Measurements from ENCODE around the gene IGFL2. TPM values are rescaled to one million over a fixed set of nuclear protein-coding genes. Genes with fewer than 3 reads are reported as not detected.

IGFL2 gene
- total and polyA plus RNA-seq, 4 donors, result 0.08 TPM; not detected in 3

GRCh38 chr19:46124638-46125115, 23.4 kb upstream of the IGFL2 start, which contains the start of gene IGFL3:
Gene IGFL3 (minus strand): TSS chr19:46124688. CDS start chr19:46124649, 39 bp downstream.
- Histone ChIP-seq H3K9me3 (ENCODE audit: control insufficient read depth in 4 of 4, low read length in 3 of 4) (no peaks in the 10 kb centered on the region), H3K4me1 (ENCODE audit: control insufficient read depth in 4 of 4, insufficient read depth in 4 of 4, low read length in 3 of 4) (no peaks in the 10 kb centered on the region), H3K27ac (ENCODE audit: low read depth in 1 of 2, low read length in 2 of 2) (no peak within 1 kb of the TSS), H3K4me3 (ENCODE audit: low read depth in 1 of 3, low read length in 3 of 3) (no peak within 1 kb of the TSS), H3K27me3 (ENCODE audit: control insufficient read depth in 4 of 4, insufficient read depth in 4 of 4, low read length in 3 of 4) (no peaks in the 10 kb centered on the region), H3K36me3 (ENCODE audit: control insufficient read depth in 4 of 4, insufficient read depth in 3 of 4, low read depth in 1 of 4, low read length in 3 of 4) (no peaks in the 10 kb centered on the region), H3K9ac (ENCODE audit: low read depth in 1 of 2, low read length in 2 of 2) (no peak within 1 kb of the TSS)
- no peak for TF ChIP-seq YY1 (IDR thresholded peaks at IDR 0.05)
- no peak for TF ChIP-seq RAD21 (IDR thresholded peaks at IDR 0.05)
- TF ChIP-seq HNF4G (IDR thresholded peaks at IDR 0.05), result no peak
- TF ChIP-seq TAF1 (conservative IDR thresholded peaks at IDR 0.05), result no peak
- TF ChIP-seq, protein P1, sequence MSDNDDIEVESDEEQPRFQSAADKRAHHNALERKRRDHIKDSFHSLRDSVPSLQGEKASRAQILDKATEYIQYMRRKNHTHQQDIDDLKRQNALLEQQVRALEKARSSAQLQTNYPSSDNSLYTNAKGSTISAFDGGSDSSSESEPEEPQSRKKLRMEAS (IDR thresholded peaks at IDR 0.05), result no peak
- no peak for TF ChIP-seq FOXA1 (IDR thresholded peaks at IDR 0.05)
- no peak for TF ChIP-seq JUND (IDR thresholded peaks at IDR 0.05)
- TF ChIP-seq NR2F2 (IDR thresholded peaks at IDR 0.05), result no peak
- no peak for TF ChIP-seq HNF4A (conservative IDR thresholded peaks at IDR 0.05)
- TF ChIP-seq RXRA (IDR thresholded peaks at IDR 0.05), result no peak
- no peak for TF ChIP-seq GABPA (IDR thresholded peaks at IDR 0.05 in 1 of 2, conservative IDR thresholded peaks at IDR 0.05 in 1 of 2)
- TF ChIP-seq, protein P2, sequence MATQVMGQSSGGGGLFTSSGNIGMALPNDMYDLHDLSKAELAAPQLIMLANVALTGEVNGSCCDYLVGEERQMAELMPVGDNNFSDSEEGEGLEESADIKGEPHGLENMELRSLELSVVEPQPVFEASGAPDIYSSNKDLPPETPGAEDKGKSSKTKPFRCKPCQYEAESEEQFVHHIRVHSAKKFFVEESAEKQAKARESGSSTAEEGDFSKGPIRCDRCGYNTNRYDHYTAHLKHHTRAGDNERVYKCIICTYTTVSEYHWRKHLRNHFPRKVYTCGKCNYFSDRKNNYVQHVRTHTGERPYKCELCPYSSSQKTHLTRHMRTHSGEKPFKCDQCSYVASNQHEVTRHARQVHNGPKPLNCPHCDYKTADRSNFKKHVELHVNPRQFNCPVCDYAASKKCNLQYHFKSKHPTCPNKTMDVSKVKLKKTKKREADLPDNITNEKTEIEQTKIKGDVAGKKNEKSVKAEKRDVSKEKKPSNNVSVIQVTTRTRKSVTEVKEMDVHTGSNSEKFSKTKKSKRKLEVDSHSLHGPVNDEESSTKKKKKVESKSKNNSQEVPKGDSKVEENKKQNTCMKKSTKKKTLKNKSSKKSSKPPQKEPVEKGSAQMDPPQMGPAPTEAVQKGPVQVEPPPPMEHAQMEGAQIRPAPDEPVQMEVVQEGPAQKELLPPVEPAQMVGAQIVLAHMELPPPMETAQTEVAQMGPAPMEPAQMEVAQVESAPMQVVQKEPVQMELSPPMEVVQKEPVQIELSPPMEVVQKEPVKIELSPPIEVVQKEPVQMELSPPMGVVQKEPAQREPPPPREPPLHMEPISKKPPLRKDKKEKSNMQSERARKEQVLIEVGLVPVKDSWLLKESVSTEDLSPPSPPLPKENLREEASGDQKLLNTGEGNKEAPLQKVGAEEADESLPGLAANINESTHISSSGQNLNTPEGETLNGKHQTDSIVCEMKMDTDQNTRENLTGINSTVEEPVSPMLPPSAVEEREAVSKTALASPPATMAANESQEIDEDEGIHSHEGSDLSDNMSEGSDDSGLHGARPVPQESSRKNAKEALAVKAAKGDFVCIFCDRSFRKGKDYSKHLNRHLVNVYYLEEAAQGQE (IDR thresholded peaks at IDR 0.05), result no peak
- TF ChIP-seq ATF3 (IDR thresholded peaks at IDR 0.05), result no peak
- TF ChIP-seq ZBTB33 (IDR thresholded peaks at IDR 0.05), result no peak
- WGBS, result 80% methylated on average over 5 of the region's 5 CpGs
- no peak for DNase-seq (ENCODE audit: low spot score)

- Histone ChIP-seq H3K27ac (ENCODE audit: low read depth in 1 of 2, low read length in 2 of 2) (no peak overlapping the region), H3K9ac (ENCODE audit: low read depth in 1 of 2, low read length in 2 of 2) (no peak overlapping the region), H3K27me3 (ENCODE audit: control insufficient read depth in 4 of 4, insufficient read depth in 4 of 4, low read length in 3 of 4) (no peaks in the 10 kb centered on the region), H3K4me1 (ENCODE audit: control insufficient read depth in 4 of 4, insufficient read depth in 4 of 4, low read length in 3 of 4) (no peaks in the 10 kb centered on the region), H3K36me3 (ENCODE audit: control insufficient read depth in 4 of 4, insufficient read depth in 3 of 4, low read depth in 1 of 4, low read length in 3 of 4) (no peaks in the 10 kb centered on the region), H3K9me3 (ENCODE audit: control insufficient read depth in 4 of 4, low read length in 3 of 4) (no peaks in the 10 kb centered on the region), H3K4me3 (ENCODE audit: low read depth in 1 of 3, low read length in 3 of 3) (no peak overlapping the region)
- WGBS, result 60% methylated on average over 4 of the region's 4 CpGs
- DNase-seq (ENCODE audit: low spot score), result no peak
- TF ChIP-seq FOXA2 (IDR thresholded peaks at IDR 0.05) (no peak), ZBTB33 (IDR thresholded peaks at IDR 0.05) (no peak), JUND (IDR thresholded peaks at IDR 0.05) (no peak), GABPA (IDR thresholded peaks at IDR 0.05 in 1 of 2, conservative IDR thresholded peaks at IDR 0.05 in 1 of 2) (no peak), TAF1 (conservative IDR thresholded peaks at IDR 0.05) (no peak), RAD21 (IDR thresholded peaks at IDR 0.05) (no peak), FOXA1 (IDR thresholded peaks at IDR 0.05) (no peak), SP1 (IDR thresholded peaks at IDR 0.05) (no peak), RXRA (IDR thresholded peaks at IDR 0.05) (no peak), ATF3 (IDR thresholded peaks at IDR 0.05) (no peak), NR2F2 (IDR thresholded peaks at IDR 0.05) (no peak)
- TF ChIP-seq, protein P2 (IDR thresholded peaks at IDR 0.05), result no peak
- TF ChIP-seq, protein P3, sequence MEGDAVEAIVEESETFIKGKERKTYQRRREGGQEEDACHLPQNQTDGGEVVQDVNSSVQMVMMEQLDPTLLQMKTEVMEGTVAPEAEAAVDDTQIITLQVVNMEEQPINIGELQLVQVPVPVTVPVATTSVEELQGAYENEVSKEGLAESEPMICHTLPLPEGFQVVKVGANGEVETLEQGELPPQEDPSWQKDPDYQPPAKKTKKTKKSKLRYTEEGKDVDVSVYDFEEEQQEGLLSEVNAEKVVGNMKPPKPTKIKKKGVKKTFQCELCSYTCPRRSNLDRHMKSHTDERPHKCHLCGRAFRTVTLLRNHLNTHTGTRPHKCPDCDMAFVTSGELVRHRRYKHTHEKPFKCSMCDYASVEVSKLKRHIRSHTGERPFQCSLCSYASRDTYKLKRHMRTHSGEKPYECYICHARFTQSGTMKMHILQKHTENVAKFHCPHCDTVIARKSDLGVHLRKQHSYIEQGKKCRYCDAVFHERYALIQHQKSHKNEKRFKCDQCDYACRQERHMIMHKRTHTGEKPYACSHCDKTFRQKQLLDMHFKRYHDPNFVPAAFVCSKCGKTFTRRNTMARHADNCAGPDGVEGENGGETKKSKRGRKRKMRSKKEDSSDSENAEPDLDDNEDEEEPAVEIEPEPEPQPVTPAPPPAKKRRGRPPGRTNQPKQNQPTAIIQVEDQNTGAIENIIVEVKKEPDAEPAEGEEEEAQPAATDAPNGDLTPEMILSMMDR (IDR thresholded peaks at IDR 0.05; ENCODE audit: low read depth, low read length, missing input control), result no peak
Observed at GRCh38 chr19:46125447-46125846, 22.6 kb upstream of the IGFL2 start.
